Thoracic aorta (tissue), 2 donors: ENCODE measurements around the gene CACNA1H. TPM values are rescaled to one million over a fixed set of nuclear protein-coding genes. Genes with fewer than 3 reads are reported as not detected.
A peak's percentile ranks its signal among the peaks of the same experiment; 100 is the strongest.

ENCODE experiments used
- ATAC-seq: fragments of 150-250 bp; one replicate; pipeline ENCODE4 v1.8.0; 2017; ENCODE audit warnings: low read depth; ENCODE audit not compliant: insufficient number of reproducible peaks, low FRiP score
- DNase-seq: peaks from one replicate; pipeline ENCODE4 v3.0.0-alpha.2; 2020; ENCODE audit warnings: low spot score
- H3K27ac ChIP-seq, 2 donors: fragments of 200-600 bp; sonication (generic); 1 replicate in 1 of 2; 2 replicates in 1 of 2; pipeline ENCODE4 v1.5.1; 2016; ENCODE audit warnings: mild to moderate bottlenecking in 2 of 2, moderate library complexity in 2 of 2
- H3K27me3 ChIP-seq: fragments of 200-600 bp; sonication (generic); replicated peaks from 2 replicates; pipeline ENCODE4 v1.6.0; 2016; ENCODE audit warnings: mild to moderate bottlenecking; ENCODE audit not compliant: insufficient read depth
- H3K36me3 ChIP-seq: fragments of 200-600 bp; sonication (generic); one replicate; pipeline ENCODE4 v1.5.1; 2016
- H3K4me1 ChIP-seq, 2 donors: fragments of 200-600 bp; sonication (generic); 1 replicate in 1 of 2; 2 replicates in 1 of 2; pipeline versions ENCODE4 v1.5.1 to v1.6.0; 2016; ENCODE audit warnings: low read depth in 2 of 2, mild to moderate bottlenecking in 1 of 2; ENCODE audit not compliant: control insufficient read depth in 1 of 2
- H3K4me3 ChIP-seq: fragments of 200-600 bp; sonication (generic); 2 replicates; pipeline ENCODE4 v1.5.1; 2016; ENCODE audit warnings: mild to moderate bottlenecking
- H3K9me3 ChIP-seq: fragments of 200-600 bp; sonication (generic); 2 replicates; pipeline ENCODE4 v1.5.1; 2016
- total RNA-seq, 2 donors: library from RNA; depleted of rRNA; stranded (reverse); fragments of >200 nt; gene quantifications; one replicate each; pipeline versions ENCODE4 v1.1.0 to v1.2.3, GENCODE V29; 2016
- TF ChIP-seq, protein P1 (sequence below): fragments of 200-600 bp; sonication (generic); IDR thresholded peaks from one replicate; pipeline ENCODE4 v1.5.1; 2019; ENCODE audit warnings: antibody characterized with exemption

Gene CACNA1H
- total RNA-seq, 2 donors from 2014 or later = 14.7 to 33.0 TPM

DNA sequence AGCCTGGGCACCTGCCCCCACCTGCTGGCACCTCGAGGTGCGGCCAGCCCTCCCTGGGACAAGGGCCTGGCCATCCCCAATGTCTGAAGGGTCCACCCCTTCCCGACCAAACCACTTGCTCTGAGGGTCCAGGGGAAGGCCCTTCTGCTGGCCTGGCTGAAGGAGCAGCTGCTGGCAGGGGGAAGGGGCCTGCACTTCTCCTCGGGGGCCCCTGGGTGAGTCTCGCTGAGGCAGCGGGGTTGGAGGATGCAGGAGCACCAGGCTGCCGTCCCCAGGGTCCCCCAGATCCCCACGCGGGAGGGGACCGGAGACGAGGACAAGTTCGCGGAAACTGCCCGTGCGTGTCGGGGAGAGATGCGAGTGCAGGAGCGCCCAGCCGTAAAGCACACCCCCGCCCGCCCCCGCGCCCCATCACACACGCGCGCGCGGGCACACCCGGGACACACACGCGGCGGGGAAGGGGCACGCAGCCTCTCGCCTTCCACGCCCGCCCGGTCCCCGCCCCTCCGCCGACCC lies 725 bp upstream of the CACNA1H start:
- Histone ChIP-seq H3K27ac (no peak overlapping the region), H3K27me3 (no peaks in the 10 kb centered on the region), H3K9me3 (no peaks in the 10 kb centered on the region), H3K4me3 (peak overlapping the region; percentile 60), H3K36me3 (no peaks in the 10 kb centered on the region), H3K4me1 (peaks cover 0 to 9% of the 10 kb centered on the region in 2 donors)
- TF ChIP-seq, protein P1, sequence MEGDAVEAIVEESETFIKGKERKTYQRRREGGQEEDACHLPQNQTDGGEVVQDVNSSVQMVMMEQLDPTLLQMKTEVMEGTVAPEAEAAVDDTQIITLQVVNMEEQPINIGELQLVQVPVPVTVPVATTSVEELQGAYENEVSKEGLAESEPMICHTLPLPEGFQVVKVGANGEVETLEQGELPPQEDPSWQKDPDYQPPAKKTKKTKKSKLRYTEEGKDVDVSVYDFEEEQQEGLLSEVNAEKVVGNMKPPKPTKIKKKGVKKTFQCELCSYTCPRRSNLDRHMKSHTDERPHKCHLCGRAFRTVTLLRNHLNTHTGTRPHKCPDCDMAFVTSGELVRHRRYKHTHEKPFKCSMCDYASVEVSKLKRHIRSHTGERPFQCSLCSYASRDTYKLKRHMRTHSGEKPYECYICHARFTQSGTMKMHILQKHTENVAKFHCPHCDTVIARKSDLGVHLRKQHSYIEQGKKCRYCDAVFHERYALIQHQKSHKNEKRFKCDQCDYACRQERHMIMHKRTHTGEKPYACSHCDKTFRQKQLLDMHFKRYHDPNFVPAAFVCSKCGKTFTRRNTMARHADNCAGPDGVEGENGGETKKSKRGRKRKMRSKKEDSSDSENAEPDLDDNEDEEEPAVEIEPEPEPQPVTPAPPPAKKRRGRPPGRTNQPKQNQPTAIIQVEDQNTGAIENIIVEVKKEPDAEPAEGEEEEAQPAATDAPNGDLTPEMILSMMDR = no peak
- ATAC-seq = no peak
- no peak for DNase-seq

DNA sequence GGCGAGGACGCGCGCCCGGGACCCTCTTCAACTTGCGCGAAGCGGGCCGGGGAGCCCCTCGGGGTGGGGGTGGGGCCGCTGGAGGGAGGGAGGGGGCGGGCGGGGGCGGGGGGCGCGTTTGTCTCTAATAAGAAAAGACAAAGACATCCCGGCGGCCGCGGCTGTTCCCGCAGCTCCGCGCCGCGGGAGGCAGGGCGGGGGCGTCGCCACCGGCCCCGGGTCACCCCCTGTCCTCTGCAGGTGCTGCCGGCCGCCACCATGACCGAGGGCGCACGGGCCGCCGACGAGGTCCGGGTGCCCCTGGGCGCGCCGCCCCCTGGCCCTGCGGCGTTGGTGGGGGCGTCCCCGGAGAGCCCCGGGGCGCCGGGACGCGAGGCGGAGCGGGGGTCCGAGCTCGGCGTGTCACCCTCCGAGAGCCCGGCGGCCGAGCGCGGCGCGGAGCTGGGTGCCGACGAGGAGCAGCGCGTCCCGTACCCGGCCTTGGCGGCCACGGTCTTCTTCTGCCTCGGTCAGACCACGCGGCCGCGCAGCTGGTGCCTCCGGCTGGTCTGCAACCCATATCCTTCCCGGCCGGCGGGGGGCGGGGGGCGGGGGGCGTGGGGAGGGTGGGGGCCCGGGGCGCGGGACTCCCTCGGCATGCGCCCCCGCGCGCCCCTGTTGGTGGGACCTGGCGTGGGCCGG lies 714 bp downstream of the CACNA1H start:
- Histone ChIP-seq H3K36me3 (no peaks in the 10 kb centered on the region), H3K4me3 (peak overlapping the region; percentile 63), H3K9me3 (no peaks in the 10 kb centered on the region), H3K4me1 (peaks cover 0 to 15% of the 10 kb centered on the region in 2 donors), H3K27me3 (no peaks in the 10 kb centered on the region), H3K27ac (no peak overlapping the region)
- TF ChIP-seq, protein P1 = no peak
- DNase-seq (no peak), ATAC-seq (no peak)

DNA sequence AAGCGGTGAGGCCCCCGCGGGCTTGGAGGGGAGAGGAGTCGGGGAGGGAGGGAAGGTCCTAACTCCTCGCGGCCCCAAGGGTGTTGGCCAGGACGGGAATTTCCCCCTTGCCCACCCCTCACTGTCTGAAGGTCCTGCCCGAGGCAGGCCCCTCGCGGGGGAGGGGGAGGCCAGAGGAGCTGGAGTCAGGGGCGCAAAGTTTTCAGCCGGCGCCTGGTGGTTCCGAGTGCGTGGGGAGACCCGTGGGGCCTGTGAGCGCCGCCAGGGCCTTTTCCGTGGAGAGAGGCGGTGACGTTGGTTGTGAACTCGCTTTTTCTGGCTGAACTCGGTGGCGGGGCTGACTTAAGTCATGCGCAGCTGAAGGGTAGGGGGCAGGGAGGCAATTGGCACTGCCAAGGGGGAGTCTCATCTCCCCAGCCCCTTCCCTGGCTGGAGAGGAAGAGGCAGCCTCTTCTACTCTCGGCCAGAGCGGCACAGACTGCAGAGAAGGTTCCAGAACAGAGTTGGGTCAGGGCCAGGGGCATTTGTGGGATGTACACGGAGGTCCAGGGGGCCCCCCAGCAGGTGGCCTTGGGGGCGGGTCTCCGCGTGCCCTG lies 1.5 kb downstream of the CACNA1H start:
- Histone ChIP-seq H3K27me3 (no peaks in the 10 kb centered on the region), H3K4me3 (peak overlapping the region; percentile 63), H3K9me3 (no peaks in the 10 kb centered on the region), H3K36me3 (no peaks in the 10 kb centered on the region), H3K4me1 (peaks cover 0 to 22% of the 10 kb centered on the region in 2 donors), H3K27ac (peak overlapping the region in 1 of 2 donors; percentile 22)
- ATAC-seq (no peak), DNase-seq (no peak)
- TF ChIP-seq, protein P1 = no peak

DNA sequence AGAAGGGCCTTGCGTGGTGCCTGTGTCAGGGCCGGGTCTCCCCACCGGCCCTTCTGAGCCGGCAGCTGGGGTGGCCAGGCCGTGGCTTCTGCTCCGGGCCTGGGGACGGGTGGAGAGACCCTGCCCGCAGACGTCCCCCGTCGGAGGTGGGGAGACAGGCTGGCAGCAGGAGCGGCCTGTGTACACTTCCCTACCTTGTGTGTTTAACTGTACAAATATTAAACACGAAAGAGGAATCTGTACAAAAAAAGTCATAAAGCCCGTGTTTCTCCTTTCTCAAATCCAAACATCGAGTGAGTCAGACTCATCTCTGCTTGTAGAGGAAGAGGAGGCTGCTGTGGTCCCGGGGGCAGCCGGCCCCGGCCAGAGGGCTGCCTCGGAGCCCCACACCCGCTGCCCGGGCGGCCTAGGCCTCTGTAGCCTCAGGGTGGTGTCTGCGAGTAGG lies 2.0 kb downstream of the CACNA1H start:
- ATAC-seq = no peak
- Histone ChIP-seq H3K4me3 (peak overlapping the region; percentile 63), H3K27ac (peak overlapping the region in 1 of 2 donors; percentile 22)

More for the DNA sequence above, 2.0 kb downstream of the CACNA1H start:
- H3K27me3 ChIP-seq = no peaks in the 10 kb centered on the region
- no peaks in the 10 kb centered on the region for H3K9me3 ChIP-seq
- TF ChIP-seq, protein P1 = no peak
- no peak for DNase-seq
- no peaks in the 10 kb centered on the region for H3K36me3 ChIP-seq
- H3K4me1 ChIP-seq = peaks cover 0 to 28% of the 10 kb centered on the region in 2 donors
